GM21423 (cell line): Measurements from ENCODE around the gene TMEM26.
"Not testable (repeated sequence)": the region's sequence is repeated elsewhere in the genome, so short reads cannot be mapped to it uniquely, and the experiment has no call there.

Experiments
- ATAC-seq: cut with Tn5 transposase; IDR thresholded peaks from one replicate; pipeline ENCODE4 v1.9.1; 2021; ENCODE audit warnings: mild to moderate bottlenecking, moderate library complexity; ENCODE audit not compliant: unreplicated experiment

TMEM26 gene

DNA sequence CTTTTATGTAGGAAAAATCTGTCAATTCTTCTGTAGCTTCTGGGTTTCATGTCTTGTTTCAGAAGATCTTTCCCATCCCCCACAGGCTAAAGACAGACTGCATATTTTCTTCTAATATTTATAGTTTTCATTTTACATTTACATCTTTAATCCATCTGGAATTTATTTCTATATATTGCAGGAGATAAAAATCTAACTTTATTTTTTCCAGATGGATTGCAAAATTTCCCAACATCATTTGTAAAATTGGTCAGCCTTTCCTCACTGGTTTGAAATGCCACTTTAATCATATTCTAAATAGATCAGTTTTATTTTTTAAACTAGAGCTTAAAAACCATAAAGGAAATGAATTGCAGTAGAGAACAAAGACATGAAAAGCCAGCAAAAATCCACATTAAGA, 46.9 kb downstream of the TMEM26 start:
- no peak for ATAC-seq

DNA sequence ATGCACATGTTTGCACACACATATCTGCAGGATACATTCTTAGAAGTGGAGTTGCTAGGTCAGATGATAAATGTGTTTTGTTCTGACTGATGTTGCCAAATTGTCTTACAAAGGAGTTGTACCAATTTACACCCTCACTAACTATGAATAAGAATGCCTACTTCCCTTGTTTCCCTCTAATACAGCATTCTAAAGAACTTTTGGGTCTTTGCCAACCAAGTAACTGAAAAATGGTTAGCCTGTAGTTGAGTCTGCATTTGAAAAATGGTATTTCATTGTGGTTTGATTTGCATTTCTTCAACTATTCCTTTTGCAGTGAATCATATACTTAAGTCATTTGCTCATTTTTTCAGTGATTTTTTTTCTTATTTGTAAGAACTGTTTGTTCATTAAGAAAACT, 48.4 kb downstream of the TMEM26 start:
- no peak for ATAC-seq

DNA sequence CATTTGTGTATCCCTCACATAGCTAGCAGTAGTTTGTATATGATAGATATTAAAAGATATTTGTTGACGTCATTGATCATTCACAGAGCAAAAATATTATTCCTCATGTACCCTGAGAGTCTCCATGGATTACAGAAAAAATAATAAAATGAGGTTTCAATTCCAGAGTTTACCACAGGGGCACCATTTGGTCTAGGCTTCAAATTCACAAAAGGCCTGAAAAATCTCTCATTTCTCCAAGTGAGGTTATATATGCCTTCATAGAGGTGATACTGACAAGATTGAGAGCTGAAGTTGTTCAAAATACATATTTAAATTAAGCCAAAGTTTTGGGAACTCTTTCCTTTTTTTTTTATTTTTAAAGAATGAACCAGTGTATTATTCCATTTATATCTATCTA, 52.7 kb downstream of the TMEM26 start:
- no peak for ATAC-seq

DNA sequence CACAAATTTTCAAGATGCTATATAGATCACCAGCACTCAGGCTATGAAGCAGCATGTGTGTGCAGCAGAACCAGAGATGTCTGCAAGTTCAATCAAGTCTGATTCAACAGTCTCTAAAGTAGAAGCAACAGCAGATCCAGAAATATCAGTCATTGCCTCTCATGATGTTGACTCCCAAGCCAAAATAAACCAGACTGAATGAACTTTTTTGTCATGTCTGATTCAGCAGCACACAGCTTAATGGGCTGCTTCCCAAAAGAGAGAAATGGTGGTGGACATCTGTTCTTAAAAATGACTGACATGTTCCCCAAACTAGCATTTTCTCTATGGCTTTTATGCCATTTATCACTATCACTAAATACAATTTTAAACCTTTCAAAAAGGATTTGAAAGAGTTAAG, 53.8 kb downstream of the TMEM26 start:
- ATAC-seq: no peak

DNA sequence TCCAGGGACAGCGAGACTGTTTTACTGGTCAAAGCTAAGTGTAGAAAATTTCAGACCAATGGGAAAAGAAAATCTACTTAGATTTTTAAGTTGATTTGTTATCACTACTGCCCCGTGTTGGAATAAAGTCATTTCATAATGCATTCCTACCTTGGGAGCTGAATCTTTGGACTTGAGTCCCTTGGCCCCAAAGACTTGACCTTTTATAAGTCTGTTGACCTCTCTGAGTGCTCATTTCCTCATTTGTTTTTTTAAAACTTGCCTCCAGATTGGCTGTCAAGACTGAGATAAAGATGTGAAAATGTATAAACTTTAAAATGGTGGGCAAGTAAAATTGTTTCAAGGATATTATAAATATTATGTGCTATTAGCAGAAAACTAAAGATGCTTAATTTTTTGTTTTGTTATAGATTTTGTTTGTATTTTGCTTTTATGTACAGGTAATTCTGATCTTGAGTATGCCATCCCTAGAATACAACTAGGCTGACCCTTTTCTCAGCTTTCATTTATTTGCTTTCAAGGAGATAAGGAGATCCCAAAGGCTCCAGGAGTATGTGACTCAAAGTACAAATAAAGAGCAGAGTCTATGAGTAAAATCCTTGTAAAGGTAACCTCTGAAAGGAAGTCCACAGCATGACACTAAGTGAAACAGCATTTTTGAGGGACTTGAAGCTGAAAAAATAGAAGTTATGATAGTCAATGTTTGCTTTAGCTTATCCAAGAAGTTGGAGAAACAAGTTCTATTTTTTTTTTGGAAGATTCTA, 54.6 kb downstream of the TMEM26 start:
- no peak for ATAC-seq

DNA sequence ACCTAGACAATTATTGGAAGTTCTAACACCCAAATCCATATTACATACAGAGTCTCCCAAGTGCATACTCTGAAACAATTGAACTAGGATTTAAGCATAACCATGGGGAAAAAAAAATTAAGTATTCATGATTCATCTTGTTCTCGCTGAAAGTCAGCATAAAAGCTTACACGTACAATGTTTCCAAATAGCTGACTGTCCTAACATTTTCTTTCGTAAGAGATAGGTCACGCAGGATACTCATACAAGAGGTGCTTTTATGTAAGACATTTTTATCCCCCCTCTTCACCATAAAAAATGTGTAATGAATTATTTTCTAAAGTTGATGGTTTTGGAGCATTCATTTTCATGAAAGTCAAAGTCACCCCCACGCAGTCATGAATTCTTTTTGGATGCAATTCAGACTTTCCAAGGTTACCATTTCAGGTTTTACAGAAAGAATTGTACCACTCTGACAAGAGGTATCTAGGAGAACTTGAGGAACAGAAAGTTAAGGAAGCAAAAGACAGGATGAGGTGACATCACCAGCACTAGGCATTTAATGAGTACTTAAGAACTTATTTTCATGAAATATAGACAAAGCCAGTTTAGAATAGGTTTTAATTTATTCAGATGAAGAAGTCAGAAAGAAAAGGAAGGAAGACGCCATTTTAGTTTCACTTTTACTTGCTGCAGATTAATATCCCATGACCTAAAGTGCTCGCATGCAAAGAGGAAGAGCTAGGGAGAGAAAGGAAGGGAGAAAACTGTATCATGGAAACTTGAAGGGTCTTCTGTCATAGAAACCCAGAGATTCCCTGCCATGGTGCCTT, 55.8 kb downstream of the TMEM26 start:
- peak; percentile 76 for ATAC-seq

DNA sequence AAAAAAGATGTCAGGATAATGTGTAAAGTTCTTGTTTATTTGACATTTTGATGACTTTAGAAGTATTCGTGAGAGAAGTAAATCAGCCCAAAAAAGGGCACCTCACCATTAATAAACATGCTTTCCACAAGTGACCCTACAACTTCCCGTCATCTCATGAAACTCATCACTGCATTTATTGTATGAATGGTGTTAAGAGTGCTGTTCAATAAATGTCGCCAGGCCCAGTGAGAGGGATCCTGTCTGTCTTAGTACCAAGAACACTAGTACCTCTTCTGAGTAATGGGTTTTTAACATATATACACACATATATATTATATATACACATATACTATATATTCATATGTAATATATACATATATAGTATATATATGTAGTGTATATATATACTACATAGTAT, 61.9 kb downstream of the TMEM26 start:
- peak; percentile 33 for ATAC-seq

DNA sequence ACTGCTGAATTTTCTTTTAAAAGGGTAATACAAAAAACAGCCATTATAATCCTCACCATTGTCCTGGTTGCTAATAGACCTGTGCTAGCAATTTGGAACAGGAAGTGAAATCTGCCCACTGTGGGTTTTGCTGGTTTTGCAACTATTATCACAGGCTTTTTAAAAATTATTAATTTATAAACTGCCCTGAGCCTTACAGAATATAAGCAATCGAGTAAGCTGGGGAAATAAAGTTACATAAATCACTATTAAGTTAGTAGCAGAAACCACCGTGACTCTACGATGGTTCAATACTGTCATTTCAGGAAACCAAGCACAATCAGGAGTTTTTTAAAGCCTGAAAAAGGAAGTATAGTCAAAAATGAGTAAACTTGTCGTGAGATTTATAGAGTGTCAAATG, 62.3 kb downstream of the TMEM26 start:
- peak; percentile 91 for ATAC-seq

DNA sequence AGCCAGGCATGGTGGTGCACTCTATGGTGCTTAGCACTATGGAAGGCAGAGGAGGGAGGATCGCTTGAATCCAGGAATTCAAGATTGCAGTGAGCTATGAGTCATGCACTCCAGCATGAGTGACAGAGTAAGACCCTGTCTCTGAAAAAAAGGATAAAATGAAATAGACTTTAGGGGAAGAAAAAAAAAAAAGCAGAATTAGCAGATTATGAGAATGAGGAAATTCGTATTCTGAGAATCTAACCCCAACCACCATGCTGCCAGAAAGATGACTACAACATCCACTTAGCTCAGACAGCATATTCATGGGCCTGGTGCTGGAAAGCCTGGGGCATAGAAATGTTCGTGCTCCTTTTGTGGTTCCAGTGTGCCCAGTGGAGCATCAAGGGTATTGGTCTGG, 63.3 kb downstream of the TMEM26 start:
- no peak for ATAC-seq

DNA sequence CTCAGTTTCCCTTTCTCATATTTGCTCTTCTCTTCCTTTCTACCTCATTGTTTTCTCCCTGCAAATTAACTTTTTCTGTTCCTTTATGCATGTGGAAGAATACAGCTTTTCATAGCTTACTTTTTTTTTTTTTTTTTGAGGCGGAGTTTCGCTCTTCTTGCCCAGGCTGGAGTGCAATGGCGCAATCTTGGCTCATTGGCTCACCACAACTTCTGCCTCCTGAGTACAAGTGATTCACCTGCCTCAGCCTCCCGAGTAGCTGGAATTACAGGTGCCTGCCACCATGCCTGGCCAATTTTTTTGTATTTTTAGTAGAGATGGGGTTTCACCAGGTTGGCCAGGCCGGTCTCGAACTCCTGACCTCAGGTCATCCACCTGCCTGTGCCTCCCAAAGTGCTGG, 64.2 kb downstream of the TMEM26 start:
- not testable (repeated sequence) for ATAC-seq

DNA sequence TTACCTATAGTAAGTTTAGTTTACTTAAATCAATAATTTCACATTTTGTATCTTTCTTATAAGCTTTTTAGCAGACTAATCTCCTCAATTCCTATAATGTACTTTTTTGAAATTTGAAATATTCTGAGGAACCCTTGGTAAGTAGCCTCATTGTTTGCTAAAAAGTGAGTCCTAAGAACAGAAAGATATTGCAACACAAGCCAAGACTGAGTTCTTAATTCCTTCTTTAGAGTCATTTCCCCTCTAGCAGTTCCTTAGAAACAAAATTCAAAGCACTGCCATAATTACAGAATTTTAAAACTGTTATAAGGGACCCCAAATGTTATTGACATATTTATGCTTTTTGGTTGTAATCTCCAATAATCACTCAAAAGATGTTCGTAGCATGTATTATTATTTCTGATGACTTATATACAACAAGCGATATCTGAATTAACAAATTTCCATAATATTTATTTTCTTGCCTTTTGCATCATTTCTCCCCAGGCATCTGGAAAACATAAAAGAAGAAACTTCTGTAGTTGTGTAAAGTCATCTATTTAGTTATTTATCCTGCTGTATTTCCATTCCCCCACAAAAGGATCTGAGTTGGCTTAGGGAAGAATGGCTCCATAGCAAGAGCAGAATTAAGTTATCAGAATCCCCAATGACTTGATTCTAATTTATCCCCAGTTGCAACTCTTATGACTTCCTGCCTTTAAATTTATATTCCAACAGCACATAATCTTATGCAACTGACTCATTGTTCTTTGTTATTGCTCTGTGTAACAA, 67.8 kb downstream of the TMEM26 start:
- ATAC-seq: no peak

DNA sequence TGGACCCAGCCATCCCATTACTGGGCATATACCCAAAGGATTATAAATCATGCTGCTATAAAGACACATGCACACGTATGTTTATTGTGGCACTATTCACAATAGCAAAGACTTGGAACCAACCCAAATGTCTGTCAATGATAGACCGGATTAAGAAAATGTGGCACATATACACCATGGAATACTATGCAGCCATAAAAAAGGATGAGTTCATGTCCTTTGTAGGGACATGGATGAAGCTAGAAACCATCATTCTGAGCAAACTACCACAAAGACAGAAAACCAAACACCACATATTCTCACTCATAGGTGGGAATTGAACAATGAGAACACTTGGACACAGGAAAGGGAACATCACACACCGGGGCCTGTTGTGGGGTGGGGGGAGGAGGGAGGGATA, 72.0 kb downstream of the TMEM26 start:
- not testable (repeated sequence) for ATAC-seq

DNA sequence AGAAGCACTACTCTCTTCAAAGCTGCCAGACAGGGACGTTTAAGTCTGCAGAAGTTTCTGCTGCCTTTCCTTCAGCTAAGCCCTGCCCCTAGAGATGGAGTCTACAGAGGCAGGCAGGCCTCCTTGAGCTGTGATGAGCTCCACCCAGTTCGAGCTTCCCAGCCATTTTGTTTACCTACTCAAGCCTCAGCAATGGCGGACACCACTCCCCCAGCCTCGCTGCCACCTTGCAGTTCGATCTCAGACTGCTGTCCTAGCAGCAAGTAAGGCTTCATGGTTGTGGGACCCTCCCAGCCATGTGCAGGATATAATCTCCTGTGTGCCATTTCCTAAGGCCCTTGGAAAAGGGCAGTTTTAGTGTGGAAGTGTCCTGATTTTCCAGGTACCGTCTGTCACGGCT, 74.3 kb downstream of the TMEM26 start:
- no peak for ATAC-seq

DNA sequence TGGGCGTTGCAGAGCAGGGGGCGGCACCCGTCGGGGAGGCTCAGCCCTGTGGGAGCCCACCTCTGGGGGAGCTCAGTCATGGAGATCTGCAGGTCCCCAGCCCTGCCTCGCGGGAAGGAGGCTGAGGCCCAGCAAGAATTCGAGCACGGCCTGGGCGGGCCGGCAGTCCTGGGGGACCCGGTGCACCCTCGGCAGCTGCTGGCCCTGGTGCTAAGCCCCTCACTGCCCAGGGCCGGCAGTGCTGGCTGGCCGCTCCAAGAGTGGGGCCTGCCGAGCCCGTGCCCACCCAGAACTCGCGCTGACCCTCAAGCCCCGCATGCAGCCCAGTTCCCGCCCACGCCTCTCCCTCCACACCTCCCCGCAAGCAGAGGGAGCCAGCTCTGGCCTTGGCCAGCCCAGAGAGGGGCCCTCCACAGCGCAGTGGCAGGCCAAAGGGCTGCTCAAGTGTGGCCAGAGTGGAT, 76.2 kb downstream of the TMEM26 start:
- no peak for ATAC-seq

DNA sequence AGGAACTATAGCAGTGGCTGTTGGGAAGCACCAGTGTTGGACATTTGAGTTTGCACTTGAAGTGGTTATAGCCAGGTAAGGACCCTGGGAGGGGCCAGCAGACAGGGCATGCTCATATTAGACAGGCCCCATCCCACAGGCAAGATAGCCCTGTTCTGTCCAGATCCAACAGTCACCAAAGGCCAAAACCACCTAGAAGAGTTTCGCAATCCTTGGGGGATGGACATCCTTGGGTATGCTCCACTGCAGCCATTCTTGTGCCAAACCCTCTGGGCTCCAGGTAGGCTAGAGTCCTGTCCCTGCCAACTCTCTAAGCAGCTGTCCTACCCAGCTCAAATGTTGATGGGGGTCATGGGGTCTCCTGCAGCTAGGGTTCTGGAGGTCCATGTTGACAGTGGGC, 76.8 kb downstream of the TMEM26 start:
- no peak for ATAC-seq

DNA sequence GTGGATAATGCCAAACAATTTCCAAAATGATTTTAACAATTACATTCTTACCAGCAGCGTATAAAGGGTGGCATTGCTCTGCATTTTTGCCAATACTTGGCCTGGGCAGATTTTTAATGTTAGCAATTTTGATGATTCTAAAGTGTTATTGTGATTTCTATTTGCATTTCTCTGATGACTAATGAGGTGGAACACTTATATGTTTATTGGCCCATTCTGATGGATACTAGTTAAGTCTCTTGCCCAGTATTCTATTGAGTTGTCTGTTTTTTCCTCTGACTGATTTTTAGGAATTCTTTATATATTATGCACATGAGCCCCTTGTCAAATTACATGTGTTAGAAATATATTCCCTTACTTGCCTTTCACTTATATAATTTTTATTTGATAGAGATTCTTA, 86.8 kb downstream of the TMEM26 start:
- ATAC-seq: no peak

DNA sequence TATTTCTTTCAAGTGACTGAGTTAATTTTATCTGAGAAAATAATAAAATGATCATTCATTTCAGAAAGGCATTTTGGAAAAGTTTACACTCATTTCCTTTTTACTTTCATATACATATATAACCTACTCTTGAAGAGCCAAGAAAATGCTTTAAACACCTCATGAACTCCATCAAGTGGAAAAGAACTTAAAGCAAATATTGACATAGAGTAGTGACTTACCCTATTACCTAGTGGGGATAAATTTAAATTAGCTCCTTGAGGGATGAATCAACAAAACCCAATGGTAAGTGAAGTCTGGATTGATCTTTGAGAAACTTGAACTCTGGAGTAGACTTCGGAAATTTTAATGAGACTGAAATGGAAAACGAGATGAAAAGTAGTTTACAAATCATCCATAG, 88.6 kb downstream of the TMEM26 start:
- no peak for ATAC-seq

DNA sequence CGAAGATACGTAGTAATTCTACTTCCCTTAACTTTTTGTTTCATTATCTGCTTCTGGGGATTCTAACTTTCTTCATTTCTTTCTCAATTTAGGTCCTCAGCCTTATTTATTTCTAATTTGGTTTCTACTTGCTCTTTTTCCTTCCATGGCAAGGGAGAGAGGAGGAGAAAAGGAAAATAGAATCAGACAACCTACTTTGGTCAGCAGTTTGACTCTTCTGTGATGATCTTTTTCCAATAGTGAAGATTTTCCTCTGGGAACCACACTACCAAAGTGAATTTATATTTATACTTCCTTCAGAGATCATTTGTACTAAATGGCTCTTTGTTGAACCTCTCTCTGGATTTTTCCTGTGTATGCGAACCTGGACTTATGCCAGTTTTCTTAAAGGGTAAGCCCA, 90.2 kb downstream of the TMEM26 start:
- ATAC-seq: no peak

DNA sequence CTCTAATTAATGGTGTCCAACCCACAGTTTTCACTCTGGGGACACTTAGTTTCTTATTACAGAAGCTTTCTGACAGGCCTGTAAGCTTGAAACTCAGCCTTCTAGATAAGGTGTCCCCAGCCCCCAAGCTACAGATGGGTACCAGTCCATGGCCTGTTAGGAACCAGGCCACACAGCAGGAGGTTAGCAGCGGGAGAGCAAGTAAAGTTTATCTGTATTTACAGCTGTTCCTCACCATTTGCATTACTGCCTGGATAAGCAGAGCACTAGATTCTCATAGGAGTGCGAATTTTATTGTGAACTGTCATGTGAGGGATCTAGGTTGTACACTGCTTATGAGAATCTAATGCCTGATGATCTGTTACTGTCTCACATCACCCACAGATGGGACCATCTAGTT, 93.7 kb downstream of the TMEM26 start:
- no peak for ATAC-seq

DNA sequence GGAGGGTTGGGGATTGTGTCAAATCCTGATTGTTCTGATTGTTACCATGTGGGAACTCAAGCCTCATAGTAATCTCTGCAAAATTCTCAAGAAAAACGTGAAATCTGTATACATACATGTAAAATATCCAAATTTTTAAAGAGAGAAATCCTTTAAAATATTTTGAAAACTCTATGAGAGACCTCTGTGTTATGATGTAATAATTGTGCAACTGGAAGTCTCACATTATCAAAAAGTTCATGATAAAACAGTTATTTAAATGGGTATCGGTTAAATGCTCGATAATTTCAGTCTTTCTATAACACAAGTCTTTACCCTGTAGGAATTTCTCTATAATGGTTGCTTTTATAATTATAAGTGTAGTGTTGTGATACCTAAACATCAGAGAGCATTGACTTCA, 95.5 kb downstream of the TMEM26 start:
- ATAC-seq: no peak
